Mesothelial cell of epicardium (in vitro differentiated cells): ENCODE data around the gene PARD3B. TPM values are rescaled to one million over a fixed set of nuclear protein-coding genes. Genes with fewer than 3 reads are reported as not detected.

Experiments used
- DNase-seq, 2 experiments: peaks; one replicate each; pipeline ENCODE4 v3.0.0; 2021; ENCODE audit warnings: low spot score in 2 of 2; ENCODE audit not compliant: unreplicated experiment in 2 of 2
- H3K27ac Mint-ChIP-seq: 2 replicates; pipeline ENCODE4 v1.8.0; 2021; ENCODE audit warnings: mixed read lengths
- H3K27me3 Mint-ChIP-seq: 2 replicates; pipeline ENCODE4 v1.8.0; 2021; ENCODE audit warnings: low read depth, mixed read lengths
- H3K36me3 Mint-ChIP-seq: 2 replicates; pipeline ENCODE4 v1.8.0; 2021; ENCODE audit warnings: mixed read lengths
- H3K4me1 Mint-ChIP-seq: 2 replicates; pipeline ENCODE4 v1.8.0; 2021; ENCODE audit warnings: mixed read lengths
- H3K4me3 Mint-ChIP-seq: 2 replicates; pipeline ENCODE4 v1.8.0; 2021; ENCODE audit warnings: mild to moderate bottlenecking, moderate library complexity, mixed read lengths
- H3K9me3 Mint-ChIP-seq: 2 replicates; pipeline ENCODE4 v1.8.0; 2021; ENCODE audit warnings: mixed read lengths
- total RNA-seq: library from RNA; stranded (reverse); gene quantifications from 3 replicates; pipeline ENCODE4 v1.2.1, GENCODE V29; 2021
- TF ChIP-seq, protein P1 (sequence below): fragments of 200-600 bp; sonication (generic); IDR thresholded peaks from one replicate; pipeline ENCODE4 v1.5.0; 2021; ENCODE audit warnings: antibody characterized with exemption; ENCODE audit not compliant: unreplicated experiment

PARD3B gene
- total RNA-seq, 1 donor from 2014 or later, result 23.4 TPM

DNA sequence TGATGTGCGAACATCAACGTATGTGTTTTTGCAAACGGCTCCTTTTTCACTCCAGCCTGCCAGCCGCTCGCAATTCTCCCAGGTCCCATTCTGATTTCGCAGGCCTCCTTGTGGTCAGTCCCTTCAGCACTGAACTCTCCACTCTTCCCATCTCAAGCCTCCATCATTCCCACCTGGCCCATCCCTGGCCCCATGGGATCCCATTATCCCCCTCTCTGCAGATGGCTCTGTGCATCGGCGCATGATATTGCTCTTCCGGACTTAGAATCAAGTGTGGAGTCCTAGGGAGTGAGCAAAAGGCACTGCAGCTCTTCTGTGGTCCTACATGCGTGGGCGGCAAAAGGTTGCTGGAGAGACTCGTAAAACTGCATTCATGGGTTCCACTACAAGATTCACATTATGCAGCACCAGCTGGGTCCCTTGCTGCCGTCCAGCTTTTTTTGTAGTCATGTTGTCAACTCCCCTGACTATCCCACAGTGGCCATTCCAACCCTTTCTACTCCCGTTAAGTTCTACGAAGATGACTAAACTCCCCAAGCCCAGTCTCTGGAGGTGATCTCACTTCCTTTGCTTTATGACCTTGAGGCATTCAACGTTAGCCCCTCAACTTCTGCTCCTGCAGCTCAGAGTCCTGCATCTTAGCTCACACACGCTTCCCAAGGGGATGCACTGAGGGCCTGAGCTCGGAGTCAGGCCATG lies 1011.7 kb downstream of the PARD3B start:
- no peak for DNase-seq
- H3K4me1 Mint-ChIP-seq, result peaks cover 8% of the 10 kb centered on the region
- H3K9me3 Mint-ChIP-seq, result no peaks in the 10 kb centered on the region

GRCh38 chr2:205557873-205558272 lies 1012.6 kb downstream of the PARD3B start:
- peaks cover 8% of the 10 kb centered on the region for H3K4me1 Mint-ChIP-seq
- H3K27me3 Mint-ChIP-seq, result no peaks in the 10 kb centered on the region
- H3K36me3 Mint-ChIP-seq, result no peaks in the 10 kb centered on the region
- no peak overlapping the region for H3K4me3 Mint-ChIP-seq
- no peaks in the 10 kb centered on the region for H3K9me3 Mint-ChIP-seq
- DNase-seq, result no peak
- TF ChIP-seq, protein P1, sequence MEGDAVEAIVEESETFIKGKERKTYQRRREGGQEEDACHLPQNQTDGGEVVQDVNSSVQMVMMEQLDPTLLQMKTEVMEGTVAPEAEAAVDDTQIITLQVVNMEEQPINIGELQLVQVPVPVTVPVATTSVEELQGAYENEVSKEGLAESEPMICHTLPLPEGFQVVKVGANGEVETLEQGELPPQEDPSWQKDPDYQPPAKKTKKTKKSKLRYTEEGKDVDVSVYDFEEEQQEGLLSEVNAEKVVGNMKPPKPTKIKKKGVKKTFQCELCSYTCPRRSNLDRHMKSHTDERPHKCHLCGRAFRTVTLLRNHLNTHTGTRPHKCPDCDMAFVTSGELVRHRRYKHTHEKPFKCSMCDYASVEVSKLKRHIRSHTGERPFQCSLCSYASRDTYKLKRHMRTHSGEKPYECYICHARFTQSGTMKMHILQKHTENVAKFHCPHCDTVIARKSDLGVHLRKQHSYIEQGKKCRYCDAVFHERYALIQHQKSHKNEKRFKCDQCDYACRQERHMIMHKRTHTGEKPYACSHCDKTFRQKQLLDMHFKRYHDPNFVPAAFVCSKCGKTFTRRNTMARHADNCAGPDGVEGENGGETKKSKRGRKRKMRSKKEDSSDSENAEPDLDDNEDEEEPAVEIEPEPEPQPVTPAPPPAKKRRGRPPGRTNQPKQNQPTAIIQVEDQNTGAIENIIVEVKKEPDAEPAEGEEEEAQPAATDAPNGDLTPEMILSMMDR, result no peak
- H3K27ac Mint-ChIP-seq, result no peak overlapping the region

More for the DNA sequence above, 1011.7 kb downstream of the PARD3B start:
- H3K36me3 Mint-ChIP-seq, result no peaks in the 10 kb centered on the region
- no peak overlapping the region for H3K4me3 Mint-ChIP-seq
- no peak overlapping the region for H3K27ac Mint-ChIP-seq
- TF ChIP-seq, protein P1, result no peak
- H3K27me3 Mint-ChIP-seq, result no peaks in the 10 kb centered on the region

DNA sequence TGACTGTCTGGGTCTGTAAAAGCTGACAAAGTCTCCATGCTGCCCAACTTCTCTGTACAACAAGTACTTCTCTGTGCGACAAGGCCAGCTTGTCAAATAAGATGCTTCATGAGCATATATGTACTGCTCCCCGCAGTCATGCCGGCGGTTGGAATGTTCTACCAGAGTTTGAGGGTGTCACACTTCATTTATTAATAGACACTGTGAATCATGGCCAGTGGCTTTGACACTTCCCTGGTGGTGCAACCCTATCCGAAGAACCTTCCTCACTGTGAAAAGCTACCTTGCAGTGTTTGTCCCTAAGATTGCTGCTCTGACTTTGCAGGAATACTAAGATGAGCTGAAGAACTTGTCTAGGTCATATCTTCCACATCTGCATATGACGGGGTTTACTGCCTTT lies 1016.2 kb downstream of the PARD3B start:
- no peak for DNase-seq
- Mint-ChIP-seq H3K27me3 (no peaks in the 10 kb centered on the region), H3K27ac (no peak overlapping the region), H3K36me3 (no peaks in the 10 kb centered on the region), H3K4me3 (no peak overlapping the region), H3K4me1 (peaks cover 15% of the 10 kb centered on the region), H3K9me3 (no peaks in the 10 kb centered on the region)
- TF ChIP-seq, protein P1, result no peak

- Mint-ChIP-seq H3K36me3 (no peaks in the 10 kb centered on the region), H3K4me1 (peaks cover 14% of the 10 kb centered on the region), H3K4me3 (no peak overlapping the region), H3K27ac (no peak overlapping the region), H3K9me3 (no peaks in the 10 kb centered on the region), H3K27me3 (no peaks in the 10 kb centered on the region)
- no peak for DNase-seq
- TF ChIP-seq, protein P1, result peak; percentile 22
Observed at GRCh38 chr2:205563646-205564045, 1018.4 kb downstream of the PARD3B start.

- H3K4me3 Mint-ChIP-seq, result no peak overlapping the region
- H3K9me3 Mint-ChIP-seq, result no peaks in the 10 kb centered on the region
- TF ChIP-seq, protein P1, result peak; percentile 46
- peak overlapping the region; percentile 1 for H3K27ac Mint-ChIP-seq
- DNase-seq, result no peak
- no peaks in the 10 kb centered on the region for H3K36me3 Mint-ChIP-seq
- H3K4me1 Mint-ChIP-seq, result peaks cover 18% of the 10 kb centered on the region
- H3K27me3 Mint-ChIP-seq, result no peaks in the 10 kb centered on the region
Observed at GRCh38 chr2:205564346-205565141, 1019.3 kb downstream of the PARD3B start.
